ENCODE results near the gene SYNPO2.
"Not testable (repeated sequence)": the region's sequence is repeated elsewhere in the genome, so short reads cannot be mapped to it uniquely, and the experiment has no call there.

SYNPO2 gene

DNA sequence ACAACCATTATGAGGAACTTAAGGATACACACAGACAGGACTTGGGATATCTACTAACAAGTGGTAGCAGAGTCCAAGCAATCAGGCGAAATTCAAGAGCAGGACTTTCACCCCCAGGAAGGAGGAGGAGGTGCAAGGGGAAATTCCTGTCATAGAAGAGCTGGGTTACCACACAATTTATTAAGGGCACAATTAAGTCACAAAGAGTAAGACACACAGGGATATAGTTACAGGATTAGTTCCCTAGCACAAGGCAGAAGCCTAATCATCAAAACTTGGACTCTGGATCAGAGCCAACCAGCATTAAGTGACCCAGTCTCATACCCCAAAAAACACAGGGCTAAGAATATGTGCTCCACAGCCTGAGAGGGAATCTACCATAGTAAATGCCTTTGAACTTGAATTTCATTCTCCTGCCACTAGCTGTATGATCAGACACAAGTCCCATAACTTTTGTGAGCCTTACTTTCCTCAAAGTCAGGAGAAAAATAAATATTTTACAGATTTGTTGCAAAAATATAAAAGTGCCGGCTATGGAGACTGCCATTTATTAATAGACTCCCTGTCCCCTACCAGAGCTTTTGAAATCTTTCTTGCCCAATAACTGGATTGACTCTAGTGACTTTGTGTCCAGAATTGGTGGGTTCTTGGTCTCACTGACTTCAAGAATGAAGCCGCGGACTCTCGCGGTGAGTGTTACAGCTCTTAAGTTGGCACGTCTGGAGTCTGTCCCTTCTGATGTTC lies 87.0 kb downstream of the SYNPO2 start:
- no peak for DNase-seq

- not testable (repeated sequence) for DNase-seq
Measured at GRCh38 chr4:118976193-118976560, 87.5 kb downstream of the SYNPO2 start.

DNA sequence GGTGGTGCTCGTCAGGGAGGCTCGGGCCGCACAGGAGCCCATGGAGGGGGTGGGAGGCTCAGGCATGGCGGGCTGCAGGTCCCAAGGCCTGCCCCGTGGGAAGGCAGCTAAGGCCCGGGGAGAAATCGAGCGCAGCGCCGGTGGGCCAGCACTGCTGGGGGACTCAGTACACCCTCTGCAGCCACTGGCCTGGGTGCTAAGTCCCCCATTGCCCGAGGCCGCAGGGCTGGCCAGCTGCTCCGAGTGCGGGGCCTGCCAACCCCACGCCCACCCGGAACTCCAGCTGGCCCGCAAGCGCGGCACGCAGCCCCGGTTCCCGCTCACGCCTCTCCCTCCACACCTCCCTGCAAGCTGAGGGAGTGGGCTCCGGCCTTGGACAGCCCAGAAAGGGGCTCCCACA lies 88.4 kb downstream of the SYNPO2 start:
- DNase-seq: not testable (repeated sequence)

DNA sequence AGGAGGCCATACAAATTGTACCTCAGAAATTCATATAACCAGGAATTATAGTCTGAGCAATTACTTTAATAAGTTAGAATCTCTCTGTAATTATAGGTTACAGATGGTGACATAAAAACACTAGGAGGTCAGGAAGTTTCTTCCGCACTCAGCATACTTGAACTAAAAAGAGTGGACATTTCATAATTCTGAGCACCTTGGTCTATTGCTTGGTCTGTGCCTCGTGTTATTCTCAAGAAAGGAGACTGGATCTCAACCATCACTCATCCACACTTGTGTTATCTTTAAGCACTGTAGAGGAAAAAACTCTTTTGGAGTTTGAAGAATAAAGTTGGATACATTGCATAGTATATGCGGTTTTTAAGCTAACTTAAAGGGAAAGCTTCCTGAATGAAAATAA lies 91.1 kb downstream of the SYNPO2 start:
- no peak for DNase-seq

- no peak for DNase-seq
Measured at GRCh38 chr4:118981171-118981838, 92.7 kb downstream of the SYNPO2 start.

GRCh38 chr4:118981839-118982381 lies 93.3 kb downstream of the SYNPO2 start:
- DNase-seq: no peak

DNA sequence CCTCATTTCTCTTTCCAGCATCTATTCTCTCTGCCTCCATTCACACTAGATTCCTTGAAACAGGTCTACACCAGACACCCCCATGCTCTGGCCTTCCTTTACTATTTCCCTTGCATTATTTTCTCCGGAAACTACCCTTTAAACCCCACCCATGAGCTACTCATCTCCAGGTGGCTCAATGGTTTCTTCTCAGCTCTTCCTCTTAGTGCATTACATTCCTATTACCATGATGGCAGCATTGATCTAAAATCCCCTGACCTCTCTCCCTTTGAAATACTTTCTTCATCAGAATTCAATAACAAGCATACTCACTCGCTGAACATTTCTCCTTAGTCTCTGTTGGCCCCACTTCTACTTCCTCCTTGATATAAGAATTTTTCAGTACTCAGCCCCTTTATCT lies 94.6 kb downstream of the SYNPO2 start:
- DNase-seq: no peak

- DNase-seq: no peak
Measured at GRCh38 chr4:118983831-118984230, 95.2 kb downstream of the SYNPO2 start.

GRCh38 chr4:118985170-118986000 lies 96.7 kb downstream of the SYNPO2 start:
- no peak for DNase-seq

GRCh38 chr4:118987959-118988634 lies 99.4 kb downstream of the SYNPO2 start:
- no peak for DNase-seq

GRCh38 chr4:118988635-118988972 lies 100.0 kb downstream of the SYNPO2 start:
- no peak for DNase-seq

DNA sequence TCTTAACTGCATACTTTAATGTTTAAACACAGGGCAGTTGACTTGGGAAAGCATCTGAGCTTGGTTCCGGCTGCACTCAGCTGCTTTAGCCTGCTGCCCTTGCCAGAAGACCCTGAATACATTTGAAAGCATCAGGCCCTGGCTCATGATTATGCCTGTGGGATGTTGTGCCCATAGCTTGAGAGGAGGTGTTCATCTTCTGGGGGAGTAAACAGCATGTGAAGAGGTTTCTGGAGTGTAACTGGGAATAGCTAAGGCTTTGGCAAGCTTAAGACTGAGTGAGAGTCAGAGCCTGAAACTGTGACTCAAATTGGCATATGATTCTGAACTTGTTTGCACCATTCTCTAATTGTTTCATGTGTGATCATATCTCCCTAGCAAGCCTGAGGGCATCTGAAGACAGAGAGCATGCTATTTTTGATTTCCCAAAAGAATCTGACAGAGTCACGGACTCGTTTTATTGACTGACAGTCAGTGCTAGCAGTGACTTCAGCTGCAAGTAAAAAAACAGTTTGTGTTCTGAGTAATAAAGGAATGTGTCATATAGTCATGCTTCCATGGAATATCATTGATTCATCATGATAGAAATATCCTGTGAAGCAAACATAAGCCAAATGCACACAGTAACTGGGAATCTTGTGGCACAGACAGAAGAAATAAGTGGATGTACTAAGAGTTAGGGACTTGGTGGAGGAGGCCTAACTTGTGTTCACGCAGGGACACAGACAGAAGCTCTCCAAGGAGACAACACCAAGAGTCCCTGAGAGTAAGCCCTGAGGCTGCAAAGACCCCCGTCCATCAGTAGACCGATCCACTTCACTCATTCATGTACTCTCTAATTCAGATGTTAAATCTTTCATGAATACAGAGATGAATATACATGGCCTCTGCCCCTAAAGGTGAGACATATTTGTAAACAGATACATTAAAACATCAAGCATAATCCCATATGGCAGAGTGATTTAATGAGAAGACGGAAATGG lies 100.7 kb downstream of the SYNPO2 start:
- DNase-seq: no peak

DNA sequence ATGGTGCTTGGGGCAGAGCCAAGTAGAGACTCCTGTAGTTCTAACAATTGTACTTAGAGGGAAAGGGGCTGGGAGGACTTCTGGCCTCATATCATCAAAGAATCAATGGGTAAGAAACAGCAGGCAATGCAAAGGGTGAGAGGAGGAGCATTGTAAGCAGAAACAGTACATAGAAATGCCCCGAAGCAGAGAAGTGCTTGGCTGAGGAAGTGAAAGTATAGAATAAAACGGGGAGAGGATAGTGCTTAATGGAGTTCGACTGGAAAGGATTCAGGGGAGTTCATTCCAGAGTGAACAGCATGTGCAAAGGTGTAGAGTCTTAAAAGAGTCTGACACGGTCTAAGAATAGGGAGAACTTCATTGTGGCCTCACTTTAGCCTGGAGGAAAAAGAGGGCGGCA lies 103.0 kb downstream of the SYNPO2 start:
- no peak for DNase-seq

DNA sequence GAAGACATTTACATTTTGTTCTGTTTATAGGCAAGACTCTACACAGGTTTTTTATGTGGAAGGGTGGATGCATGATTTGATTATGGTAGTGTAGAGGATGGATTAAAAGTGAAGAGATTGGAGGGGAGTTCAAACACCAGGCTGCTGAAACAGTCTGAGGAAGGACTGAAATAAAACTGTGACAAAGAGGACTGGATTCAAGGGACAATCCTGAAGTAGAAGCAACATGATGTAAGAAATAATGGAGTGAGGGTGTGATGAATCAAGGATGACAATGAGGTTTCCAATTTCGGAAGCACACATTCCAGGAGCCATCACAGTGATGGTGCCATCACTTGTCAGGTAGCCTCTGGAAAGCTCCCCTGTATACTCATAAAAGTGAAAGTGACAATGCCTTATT lies 103.5 kb downstream of the SYNPO2 start:
- DNase-seq: no peak

DNA sequence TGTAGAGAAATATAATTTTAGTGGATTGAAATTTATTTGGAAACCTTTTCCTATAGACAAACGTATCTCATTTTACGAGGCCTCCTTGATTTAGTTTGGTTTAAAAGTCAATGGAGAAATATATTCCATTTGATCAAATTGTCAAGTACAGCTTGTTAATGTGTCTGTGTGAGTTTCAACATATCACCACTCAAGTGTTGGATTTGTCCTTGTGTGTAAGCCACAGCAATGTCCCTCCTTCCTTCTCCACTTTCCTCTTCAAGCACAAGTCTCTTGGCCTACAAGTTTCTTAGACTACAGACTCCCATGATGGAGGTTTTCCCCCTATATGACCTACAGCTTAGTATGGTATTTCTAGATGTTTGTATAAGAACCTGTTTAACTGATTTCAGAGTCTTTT lies 104.7 kb downstream of the SYNPO2 start:
- no peak for DNase-seq

GRCh38 chr4:118994030-118994429 lies 105.4 kb downstream of the SYNPO2 start:
- no peak for DNase-seq

- DNase-seq: no peak
Measured at GRCh38 chr4:118995693-118996391, 107.2 kb downstream of the SYNPO2 start.

- no peak for DNase-seq
Measured at GRCh38 chr4:118997601-118998000, 108.9 kb downstream of the SYNPO2 start.

GRCh38 chr4:118999919-119000318 lies 111.3 kb downstream of the SYNPO2 start:
- DNase-seq: no peak

DNA sequence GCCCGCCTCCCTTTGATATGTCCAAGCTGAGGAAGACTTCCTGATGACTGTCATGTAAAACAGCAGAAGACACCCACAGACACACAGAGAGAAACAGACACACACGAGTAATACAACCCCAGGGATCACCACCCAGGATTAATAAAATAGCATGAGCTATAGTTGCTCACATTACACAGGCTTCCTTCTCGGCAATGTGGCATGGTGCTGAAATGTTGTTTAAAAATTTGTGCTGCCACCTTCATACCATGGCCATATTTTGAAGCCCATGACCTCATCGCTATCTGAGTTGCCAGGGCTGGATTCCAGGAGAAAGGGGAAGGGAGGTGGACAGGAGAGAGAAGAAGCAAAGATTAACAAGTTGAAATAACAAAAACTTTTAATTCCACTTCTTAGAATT lies 111.7 kb downstream of the SYNPO2 start:
- no peak for DNase-seq

DNA sequence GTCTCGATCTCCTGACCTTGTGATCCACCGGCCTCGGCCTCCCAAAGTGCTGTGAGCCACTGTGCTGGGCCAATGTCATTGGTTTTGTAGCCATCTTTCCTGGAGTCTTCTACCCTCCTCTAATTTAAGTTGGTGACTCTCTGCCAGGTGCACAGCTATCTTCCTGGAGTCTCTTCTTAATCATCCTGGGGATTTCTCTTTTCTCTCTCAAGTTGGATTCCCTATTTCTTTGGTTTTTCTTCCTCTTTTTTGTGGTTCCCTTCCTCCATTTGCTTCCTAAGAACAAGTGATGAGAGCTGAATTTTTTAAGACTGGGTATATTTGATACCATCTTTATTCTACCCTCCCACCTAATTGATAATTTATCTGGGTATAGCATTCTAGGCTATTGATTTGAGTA lies 113.8 kb downstream of the SYNPO2 start:
- no peak for DNase-seq

Measured in activated gamma-delta T cell (primary cell).